ENCODE measurements around the gene MYO16.

MYO16 gene

GRCh38 chr13:109000207-109000606 lies 370.8 kb downstream of the MYO16 start:
- Histone ChIP-seq H3K4me1 (ENCODE audit: control insufficient read depth, insufficient read depth, low read length) (no peaks in the 10 kb centered on the region), H3K4me3 (ENCODE audit: low read depth, low read length) (no peak overlapping the region), H3K27ac (ENCODE audit: extremely low read depth, low read depth, low read length) (no peak overlapping the region), H3K9me3 (ENCODE audit: control insufficient read depth, insufficient read depth, low read depth, low read length) (no peaks in the 10 kb centered on the region), H3K36me3 (ENCODE audit: control insufficient read depth in 2 of 2, insufficient read depth in 1 of 2, low read length in 2 of 2) (no peaks in the 10 kb centered on the region)
- CTCF ChIA-PET: interaction anchor here (0.5 to 0.6 kb wide), 3 partner anchors 20 to 1498 kb away, joined by 3 to 4 read pairs (median 4); no protein-coding TSS in a partner anchor
- POLR2A ChIA-PET: no interaction called here
- TF ChIP-seq ZNF280D (tag by site-specific recombination; IDR thresholded peaks at IDR 0.05) (no peak), KLF10 (tag by site-specific recombination; IDR thresholded peaks at IDR 0.05) (no peak), ZNF24 (tag by site-specific recombination; IDR thresholded peaks at IDR 0.05) (no peak), ZFP69B (tag by site-specific recombination; IDR thresholded peaks at IDR 0.05) (no peak), ZNF239 (tag by site-specific recombination; IDR thresholded peaks at IDR 0.05) (no peak), KLF16 (tag by site-specific recombination; IDR thresholded peaks at IDR 0.05) (no peak), ZFHX2 (tag by site-specific recombination; conservative IDR thresholded peaks at IDR 0.05) (no peak), PATZ1 (tag by site-specific recombination; IDR thresholded peaks at IDR 0.05) (no peak), ZNF23 (tag by site-specific recombination; IDR thresholded peaks at IDR 0.05; ENCODE audit: borderline replicate concordance) (no peak), ZBTB7A (tag by site-specific recombination; IDR thresholded peaks at IDR 0.05; ENCODE audit: low read depth) (no peak), ZNF596 (tag by site-specific recombination; IDR thresholded peaks at IDR 0.05) (no peak), ATF2 (tag by site-specific recombination; IDR thresholded peaks at IDR 0.05; ENCODE audit: low read depth) (no peak), ZFP41 (tag by site-specific recombination; IDR thresholded peaks at IDR 0.05; ENCODE audit: borderline replicate concordance) (no peak), ZNF530 (tag by site-specific recombination; IDR thresholded peaks at IDR 0.05; ENCODE audit: low read depth) (no peak), ZNF133 (tag by site-specific recombination; IDR thresholded peaks at IDR 0.05) (no peak), MYNN (tag by site-specific recombination; IDR thresholded peaks at IDR 0.05; ENCODE audit: borderline replicate concordance) (no peak), ZNF768 (tag by site-specific recombination; IDR thresholded peaks at IDR 0.05) (no peak), ZIC2 (tag by site-specific recombination; IDR thresholded peaks at IDR 0.05) (no peak), ZNF571 (tag by site-specific recombination; IDR thresholded peaks at IDR 0.05) (no peak)
- TF ChIP-seq, protein P1, sequence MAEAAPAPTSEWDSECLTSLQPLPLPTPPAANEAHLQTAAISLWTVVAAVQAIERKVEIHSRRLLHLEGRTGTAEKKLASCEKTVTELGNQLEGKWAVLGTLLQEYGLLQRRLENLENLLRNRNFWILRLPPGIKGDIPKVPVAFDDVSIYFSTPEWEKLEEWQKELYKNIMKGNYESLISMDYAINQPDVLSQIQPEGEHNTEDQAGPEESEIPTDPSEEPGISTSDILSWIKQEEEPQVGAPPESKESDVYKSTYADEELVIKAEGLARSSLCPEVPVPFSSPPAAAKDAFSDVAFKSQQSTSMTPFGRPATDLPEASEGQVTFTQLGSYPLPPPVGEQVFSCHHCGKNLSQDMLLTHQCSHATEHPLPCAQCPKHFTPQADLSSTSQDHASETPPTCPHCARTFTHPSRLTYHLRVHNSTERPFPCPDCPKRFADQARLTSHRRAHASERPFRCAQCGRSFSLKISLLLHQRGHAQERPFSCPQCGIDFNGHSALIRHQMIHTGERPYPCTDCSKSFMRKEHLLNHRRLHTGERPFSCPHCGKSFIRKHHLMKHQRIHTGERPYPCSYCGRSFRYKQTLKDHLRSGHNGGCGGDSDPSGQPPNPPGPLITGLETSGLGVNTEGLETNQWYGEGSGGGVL (tag by site-specific recombination; IDR thresholded peaks at IDR 0.05): no peak

Measured in HEK293 (cell line).